HG03565 (cell line): ENCODE data around the gene LMAN1.

Source experiments
- ATAC-seq: cut with Tn5 transposase; IDR thresholded peaks from one replicate; pipeline ENCODE4 v1.9.1; 2021; ENCODE audit warnings: mild to moderate bottlenecking, moderate library complexity; ENCODE audit not compliant: unreplicated experiment

Gene LMAN1

GRCh38 chr18:59305295-59305694, 53.8 kb downstream of the LMAN1 start:
- no peak for ATAC-seq

GRCh38 chr18:59303656-59304195, 55.3 kb downstream of the LMAN1 start:
- no peak for ATAC-seq

GRCh38 chr18:59303006-59303405, 56.1 kb downstream of the LMAN1 start:
- no peak for ATAC-seq

DNA sequence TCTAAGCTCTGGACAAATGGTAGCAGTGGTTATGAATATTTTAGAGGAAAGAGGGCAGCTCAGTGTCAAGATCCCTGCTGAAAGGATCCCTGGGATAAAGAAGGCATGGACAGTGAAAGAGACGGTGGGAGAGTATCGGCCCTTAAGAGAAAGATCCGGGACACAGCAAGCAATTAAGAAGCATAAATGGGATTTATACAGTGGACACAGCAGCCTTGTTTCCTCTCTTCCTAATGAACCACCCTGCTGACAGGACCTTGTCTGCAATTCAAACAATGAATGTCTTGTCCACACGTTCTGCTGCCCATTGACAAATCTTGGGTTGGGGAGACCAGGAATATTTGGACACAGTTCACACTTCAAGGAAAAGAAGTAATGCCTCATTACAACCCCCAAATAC, 57.1 kb downstream of the LMAN1 start:
- ATAC-seq: no peak

GRCh38 chr18:59300676-59301285, 58.3 kb downstream of the LMAN1 start:
- ATAC-seq: no peak

- no peak for ATAC-seq
Measured at GRCh38 chr18:59298871-59299270, 60.2 kb downstream of the LMAN1 start.

DNA sequence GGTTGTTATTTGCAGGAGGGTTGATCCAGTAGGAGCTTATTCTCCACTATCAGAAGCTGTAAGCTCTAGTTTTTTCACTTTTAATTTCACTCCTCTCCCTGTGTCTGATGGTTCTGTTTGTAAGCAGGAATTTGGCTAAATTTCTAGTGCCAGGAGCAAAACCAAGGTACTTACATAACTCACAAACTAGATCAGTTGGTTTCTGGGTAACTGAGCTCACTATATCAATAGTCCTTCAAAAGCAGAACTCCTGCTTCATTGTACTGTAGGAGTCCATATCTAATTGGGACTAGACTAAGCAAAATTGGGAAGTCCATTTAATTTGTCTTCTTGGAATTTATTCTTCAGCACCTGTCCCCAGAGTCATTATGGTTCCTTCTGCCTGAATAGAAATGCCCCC, 65.7 kb downstream of the LMAN1 start:
- no peak for ATAC-seq

- ATAC-seq: no peak
Measured at GRCh38 chr18:59286341-59286740, 72.7 kb downstream of the LMAN1 start.

DNA sequence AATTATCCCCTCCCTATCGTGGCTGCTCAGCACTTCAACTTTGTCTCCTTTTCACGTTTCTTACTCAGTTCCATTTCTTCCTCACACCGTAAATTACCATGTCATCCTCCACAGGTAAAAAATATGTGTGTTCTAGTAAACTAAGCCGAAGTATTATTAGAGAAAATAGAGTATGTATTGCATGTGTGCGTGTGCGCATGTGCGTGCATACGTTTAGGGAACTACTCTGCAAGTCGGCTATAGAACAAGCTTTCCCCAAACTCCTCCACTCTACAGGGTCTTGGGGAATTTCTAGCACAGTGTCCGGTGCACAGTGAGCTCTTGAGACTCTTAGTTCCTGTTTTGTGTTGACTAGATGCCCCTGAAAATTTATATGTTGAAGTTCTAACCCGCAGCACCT, 76.7 kb downstream of the LMAN1 start:
- no peak for ATAC-seq

DNA sequence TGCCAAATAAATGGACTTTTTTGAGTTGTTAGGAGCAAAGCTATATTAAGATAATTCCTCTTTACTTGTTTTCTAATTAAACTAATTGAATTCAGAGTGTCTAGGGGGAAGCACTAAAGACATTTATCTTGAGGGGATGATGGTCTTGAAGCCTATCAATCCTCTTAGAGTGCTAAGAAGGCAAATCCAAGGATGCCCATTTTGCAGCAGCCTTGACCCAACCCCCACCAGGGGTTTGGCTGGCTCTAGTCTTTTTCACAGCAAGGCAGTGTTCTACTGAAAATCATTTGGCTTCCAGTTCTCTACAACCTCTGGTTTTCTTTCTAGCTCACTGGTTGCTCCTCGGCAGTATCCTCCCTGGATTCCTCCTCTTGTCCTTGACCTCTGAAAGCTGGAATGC, 79.3 kb downstream of the LMAN1 start:
- no peak for ATAC-seq

DNA sequence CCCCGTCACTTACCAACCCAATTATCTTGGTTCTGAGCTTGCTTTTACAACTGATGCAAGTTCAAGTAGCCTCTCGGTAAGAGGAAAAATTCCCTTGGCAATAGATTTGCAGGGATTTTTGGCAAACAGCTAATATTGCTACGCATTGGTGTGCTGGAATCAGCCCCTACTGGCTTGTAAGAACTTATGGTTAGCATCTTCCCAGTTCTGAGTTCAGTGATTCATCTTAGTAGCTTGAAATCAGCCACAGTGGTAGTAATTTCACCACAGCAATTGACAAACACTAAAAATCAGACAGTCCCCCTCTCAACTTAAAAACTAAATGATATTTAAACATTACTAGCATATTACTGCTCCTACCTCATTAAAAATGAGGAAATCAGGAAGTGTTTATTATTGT, 79.9 kb downstream of the LMAN1 start:
- no peak for ATAC-seq

GRCh38 chr18:59278793-59279192, 80.3 kb downstream of the LMAN1 start:
- no peak for ATAC-seq
